GM21723 (cell line): ENCODE results near the gene FHOD1.

Experiments
- ATAC-seq: cut with Tn5 transposase; IDR thresholded peaks from one replicate; pipeline ENCODE4 v1.9.1; 2021; ENCODE audit warnings: mild to moderate bottlenecking, moderate library complexity; ENCODE audit not compliant: unreplicated experiment

Gene FHOD1

DNA sequence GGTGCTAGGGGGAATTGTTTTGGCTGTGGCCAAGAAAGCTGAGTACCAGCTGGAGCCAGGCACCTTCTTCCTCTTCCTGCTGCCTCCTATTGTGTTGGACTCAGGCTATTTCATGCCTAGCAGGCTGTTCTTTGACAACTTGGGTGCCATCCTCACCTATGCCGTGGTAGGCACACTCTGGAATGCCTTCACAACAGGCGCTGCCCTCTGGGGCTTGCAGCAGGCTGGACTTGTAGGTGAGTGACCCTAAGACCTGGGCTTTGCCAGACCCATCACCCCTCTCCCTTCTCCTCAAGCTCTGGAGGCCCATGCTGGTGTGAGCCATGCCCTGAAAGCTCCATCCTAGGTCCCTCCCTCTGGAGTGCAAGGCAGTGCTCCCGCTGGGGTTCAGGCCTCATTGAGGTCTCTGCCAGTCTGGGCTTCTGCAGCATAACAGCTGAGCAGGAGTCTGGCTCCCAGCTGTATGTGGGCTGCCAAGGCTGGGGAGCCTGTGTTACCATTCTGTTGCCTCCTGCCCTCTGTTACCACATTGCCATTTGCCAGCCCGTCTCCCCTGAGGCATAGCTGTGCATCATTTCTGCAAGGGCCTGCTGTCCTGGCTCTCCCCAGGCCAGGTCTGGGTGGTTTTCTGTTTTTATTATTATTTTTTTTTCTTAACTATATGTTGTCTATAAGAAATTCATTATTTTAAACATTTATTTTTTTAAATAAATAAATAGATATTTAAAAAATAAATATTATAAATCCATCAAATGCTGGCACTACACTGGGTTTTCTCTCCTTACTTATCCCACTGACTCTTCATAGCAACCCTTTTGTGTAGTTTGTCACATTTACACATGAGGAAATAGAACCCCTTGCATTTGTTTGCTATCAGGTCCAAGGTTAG lies 5.6 kb upstream of the FHOD1 start:
- no peak for ATAC-seq

DNA sequence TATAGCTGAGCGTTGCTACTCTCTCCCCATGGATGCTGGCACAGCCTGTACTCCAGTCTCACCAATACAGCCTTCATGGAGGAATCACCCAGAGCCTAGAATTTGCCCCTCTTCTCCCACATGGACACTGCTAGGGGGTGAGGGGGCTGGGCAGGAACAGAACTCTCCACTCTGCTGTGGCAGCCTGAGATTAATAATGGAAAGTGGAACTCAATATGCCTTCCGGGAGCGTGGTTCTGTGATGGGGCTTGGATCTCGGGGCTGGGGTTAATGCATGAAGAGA lies 2.7 kb upstream of the FHOD1 start:
- no peak for ATAC-seq

DNA sequence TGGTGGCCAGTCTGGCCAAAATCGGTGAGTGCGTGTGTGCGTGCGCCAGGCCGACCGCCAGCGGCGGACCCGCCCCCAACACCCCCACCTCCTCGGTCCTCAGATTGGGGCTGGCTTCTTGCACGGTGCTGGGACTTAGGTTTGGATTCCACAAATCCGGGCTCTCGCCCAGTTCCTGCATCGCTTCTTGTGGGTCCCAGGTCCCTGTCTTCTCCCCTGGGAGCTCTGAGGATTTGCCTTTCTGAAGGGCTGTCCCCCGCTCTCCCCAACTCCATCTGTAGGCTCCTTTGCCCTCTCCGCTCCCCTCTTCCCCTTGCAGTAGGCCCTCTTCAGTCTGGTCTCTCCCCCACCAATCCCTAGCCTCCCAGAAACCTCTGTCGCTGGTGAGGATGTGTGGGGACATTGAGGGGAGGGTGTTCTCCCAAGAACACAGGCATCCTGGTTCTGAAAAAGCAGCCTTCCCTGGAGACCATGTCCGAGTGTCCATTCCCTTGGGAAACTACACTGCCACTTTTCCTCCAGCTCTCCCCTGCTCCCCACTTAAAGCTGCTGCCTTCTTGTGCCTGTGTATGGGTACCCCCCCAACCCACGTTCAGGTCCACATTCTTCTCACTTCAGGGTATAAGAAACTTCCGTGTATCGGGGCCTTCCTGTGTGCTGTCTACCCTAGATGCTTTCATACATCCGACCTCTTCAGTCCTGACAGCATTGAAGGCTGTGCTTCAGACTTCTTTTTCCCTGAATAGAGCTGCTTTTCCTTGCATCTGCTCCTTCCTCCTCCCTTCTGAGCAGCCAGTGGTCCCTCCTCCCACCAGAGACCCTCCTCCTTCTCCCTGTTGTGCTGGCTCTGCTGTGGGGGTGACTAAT lies 2.1 kb upstream of the FHOD1 start:
- ATAC-seq: no peak

DNA sequence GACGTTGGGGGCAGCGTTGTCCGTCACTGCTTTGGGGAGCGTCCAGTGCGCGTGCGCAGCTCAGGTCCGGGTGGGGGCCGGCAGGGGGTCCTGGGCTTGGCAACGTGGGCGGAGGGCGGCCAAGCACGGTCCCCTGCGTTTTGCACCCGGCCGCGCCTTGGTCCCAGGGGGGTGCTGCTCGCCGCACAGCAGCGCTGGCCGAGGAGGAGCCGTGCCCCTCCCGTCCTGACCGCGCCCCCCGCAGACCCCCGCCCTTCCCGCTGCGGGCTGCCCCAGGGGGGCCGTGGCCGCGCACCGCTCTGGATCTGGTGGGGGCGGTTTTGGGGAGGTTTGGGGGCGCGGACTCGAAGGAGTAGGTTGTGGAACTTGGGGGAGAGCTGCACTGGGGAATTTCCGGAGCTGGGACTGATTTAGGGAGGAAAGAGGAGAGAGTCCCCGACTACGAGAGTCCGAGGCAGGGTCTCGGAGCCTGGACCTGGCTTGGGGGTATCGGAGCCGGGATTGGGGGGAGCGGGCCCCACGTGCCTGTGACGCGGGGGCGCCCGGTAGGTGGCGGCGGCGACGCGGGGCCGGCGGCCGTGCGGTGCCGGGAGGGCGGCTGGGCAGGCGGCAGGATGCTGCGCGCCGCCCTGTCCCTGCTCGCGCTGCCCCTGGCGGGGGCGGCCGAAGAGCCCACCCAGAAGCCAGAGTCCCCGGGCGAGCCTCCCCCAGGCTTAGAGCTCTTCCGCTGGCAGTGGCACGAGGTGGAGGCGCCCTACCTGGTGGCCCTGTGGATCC lies 1.3 kb upstream of the FHOD1 start, which contains the start of gene SLC9A5:
TSS of gene SLC9A5 (plus strand) at position 579 of the 777 bp plus-strand sequence. CDS start at position 615, 36 bp downstream.
- no peak for ATAC-seq

DNA sequence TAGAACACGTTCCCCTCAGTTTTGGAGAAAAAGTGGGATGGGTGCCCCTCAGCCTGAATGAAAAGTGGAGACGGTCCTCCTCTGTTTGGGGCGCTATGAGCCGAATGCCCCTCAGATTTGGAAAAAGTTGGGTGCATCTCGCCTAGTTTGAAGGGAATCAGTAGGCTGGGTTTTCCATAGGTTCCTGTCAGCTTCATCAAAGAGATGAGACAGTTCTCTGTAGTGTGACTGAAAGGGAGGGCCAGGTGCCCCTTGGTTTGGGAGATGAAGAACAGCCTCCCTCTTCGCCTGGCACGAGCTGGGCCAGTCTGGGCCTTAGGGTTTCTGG lies 756 bp upstream of the FHOD1 start:
- ATAC-seq: no peak

DNA sequence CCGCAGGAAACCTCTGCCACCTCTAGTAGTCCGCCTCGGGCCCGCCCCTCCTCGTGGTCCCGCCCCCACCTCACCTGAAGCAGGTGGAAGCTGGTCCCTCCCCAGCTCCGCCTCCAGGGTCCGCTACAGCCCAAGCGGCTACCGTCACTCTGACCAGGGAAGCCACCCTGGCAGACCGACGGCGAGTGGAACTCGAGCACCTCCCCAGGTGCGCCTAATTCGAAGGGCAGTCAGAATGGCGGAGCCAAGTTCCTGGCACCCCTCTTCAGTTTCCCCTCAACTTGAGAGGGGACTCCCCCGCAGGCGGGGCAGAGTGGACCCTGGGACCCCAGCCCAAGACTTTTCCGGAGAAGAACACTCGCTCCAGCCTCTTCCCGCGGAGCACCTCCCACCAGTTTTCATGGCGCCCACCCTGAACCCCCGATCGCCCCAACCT lies 507 bp downstream of the FHOD1 start:
- peak; percentile 21 for ATAC-seq

DNA sequence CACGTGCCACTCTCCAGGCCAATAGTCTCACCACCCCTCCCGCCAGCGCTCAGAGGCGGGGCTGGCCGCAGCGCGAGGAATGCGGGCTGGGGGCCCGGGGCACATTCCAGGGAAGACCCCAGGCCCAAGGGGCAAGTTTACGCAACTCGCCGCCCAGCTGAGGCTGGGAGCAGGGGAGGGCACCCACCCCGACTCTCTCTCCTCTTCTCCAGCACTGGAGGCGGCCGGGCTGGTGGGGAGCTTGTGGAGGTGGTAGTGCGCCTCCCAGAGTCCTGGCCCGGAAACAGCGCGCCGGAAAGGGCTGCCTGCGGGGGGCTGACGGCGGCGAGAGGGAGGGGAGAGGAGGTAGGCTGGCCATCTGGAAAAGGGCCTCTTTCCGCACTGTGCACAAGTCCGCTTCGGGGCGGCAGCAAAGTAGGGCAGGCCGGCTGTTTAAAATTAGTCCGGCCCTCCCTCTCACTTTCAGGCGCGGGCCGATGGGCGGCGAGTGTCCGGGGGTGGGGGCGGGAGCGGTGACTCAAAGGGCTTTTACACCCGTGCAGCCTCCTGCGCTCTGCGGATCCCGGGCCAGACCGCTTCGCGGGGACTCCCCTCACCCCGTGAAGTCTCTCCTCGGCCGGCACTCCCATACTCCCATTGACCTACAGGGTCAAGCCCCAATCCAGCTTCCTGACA lies 1.1 kb downstream of the FHOD1 start:
- ATAC-seq: peak; percentile 29

DNA sequence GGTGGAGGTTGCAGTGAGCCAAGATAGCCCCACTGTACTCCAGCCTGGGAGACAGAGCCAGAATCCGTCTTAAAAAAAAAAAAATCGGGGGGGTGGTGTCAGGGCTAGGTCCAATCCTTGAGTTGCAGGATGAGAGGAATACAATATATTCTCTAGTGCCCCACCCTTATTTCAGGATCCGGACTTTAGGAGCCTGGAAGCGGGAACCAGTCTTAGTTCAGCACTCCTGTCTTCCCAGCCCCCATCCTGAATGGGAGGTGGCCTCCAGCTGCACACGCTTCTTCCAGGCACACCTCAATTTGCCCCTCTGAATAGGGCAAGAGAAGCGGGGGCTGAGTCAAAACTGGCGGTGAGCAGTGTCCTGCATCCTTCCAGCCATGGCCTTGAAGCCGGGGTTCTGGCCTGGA lies 1.6 kb downstream of the FHOD1 start:
- ATAC-seq: no peak

DNA sequence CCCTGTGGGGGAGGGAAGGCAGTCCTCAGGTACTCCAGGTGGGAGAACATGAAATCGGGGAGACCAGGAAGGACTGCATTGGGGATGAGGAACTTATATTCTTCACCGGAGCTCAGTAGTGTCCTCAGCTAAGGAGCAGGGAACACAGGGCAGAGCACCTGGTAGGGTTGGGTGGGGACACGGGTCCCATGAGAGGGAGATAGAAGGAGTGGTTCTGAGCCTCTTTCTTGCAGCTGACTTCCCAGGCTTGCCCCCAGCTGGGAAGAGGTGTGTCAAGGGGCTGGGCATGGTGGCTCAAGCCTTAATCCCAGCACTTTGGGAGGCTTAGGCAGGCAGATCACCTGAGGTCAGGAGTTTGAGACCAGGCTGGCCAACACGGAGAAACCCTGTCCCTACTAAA lies 2.1 kb downstream of the FHOD1 start:
- ATAC-seq: no peak

DNA sequence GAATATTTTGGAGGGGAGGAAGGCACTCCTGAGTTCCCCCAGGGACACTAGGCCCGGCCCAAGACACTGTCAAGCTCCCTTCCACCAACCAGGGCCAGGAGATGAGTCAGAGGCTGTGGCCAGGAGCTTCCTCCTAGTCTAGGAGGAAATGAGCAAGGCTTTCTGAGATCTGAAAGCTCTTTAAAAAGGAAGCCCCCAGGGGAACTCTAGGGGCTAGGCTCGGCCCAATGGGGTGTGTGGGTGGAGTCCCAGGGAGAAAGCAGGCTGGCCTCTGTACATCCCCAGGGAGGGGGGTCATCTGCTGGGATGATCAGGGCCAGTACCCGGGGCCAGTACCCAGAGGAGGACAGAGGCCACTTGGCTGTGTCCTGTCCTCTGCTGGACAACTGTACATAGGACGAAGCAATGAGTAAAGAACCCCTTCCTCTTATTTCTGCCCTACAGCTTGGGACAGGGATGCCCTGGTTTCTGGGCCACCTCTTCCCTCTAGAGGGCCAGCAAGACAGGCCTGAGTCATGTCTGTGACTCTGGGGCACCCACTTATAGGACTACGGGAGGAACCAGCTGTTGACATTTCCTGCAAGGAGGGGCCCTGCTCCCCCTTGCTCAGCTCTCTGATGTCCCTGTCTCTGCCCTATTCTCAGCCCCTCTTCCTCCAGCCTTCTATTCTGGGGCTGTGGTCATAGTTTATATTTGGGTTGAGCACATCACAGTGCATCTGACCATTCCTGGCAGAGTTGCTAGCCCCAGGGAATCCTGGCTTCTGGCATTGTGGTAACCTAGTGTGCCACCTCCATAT lies 2.7 kb downstream of the FHOD1 start:
- ATAC-seq: peak; percentile 56

DNA sequence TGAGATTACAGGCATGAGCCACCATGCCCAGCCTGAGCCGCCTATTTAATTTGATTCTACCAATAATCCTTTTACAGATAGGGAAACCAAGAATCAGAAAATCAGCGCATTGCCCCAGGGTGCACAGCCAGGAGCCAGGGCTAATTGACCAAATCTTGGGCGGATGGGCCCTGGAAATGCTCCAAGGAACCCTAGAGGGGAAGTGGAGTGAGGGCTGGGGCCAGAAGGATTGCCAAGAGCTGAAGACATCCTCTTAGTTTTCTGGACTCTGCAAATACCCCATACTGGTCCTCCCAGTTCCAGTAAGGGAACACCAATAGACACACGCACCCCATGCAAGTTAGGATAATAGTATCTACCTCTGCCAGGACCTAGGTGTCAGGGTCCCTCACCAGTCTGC lies 3.8 kb downstream of the FHOD1 start:
- no peak for ATAC-seq

DNA sequence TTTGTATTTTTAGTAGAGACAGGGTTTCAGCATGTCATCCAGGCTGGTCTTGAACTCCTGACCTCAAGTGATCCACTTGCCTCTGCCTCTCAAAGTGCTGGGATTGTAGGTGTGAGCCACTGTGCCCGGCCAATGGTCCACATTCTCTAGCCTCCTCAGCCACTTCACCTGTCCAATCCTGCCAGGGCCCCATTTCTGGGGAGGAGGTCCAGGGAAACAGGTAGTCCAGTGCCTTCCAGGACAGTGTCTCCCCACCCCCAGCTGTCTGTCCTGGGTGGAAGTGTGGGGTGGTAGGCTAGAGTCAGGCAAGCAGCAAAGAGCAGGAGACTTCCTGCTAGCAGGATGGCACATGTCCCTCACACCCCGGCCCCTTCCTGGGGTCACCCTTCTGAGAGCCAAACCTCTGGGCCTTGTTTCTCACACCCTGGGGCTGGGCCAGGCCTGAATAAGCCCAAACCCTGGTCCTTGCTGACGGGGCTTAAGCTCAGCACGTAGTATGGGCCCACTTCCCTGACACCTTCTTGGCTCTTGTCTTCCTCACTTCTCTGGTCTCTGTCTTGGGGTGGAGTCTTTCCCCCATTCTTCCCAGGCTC lies 5.0 kb downstream of the FHOD1 start:
- ATAC-seq: no peak

DNA sequence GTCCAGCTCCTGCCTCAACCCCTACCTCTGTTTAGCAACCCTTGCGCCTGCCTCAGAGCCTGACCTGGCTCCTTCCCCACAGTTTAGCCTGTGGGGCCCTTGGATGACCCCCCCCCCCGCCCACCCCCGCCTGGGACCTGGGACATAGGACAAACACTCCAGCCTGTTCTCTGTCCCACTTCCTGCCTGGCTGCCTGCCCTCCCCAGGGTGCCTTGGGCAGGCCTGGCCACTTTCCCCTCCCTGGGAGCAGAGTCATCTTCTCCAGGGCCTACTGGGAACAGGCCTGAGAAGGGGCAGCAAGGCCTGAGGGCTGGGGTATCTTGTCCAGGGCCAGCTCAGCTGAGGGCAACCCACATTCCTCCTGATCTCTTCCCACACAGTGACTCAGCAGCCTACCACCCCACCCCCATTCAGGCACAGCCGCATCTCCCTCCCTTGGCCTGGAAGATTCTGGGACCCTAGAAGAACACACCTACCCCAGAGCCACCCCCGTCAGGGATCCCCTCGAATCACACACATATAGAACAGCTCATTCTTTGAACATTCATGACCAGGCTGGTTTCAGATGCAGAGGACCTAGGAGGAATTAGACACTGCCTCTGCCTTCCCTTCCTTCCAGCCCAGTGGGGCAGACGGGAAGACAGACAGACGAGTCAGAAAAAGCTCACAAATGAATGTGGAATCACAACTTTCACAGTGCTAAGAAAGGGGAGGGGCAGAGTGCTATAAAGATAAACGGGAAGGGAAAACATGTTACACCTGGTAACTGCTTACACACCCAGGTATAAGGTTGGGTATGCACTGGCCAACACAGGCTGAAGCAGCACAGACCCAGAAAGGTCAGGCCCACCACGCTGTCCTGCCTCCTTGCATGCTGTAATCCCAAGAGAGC lies 6.0 kb downstream of the FHOD1 start:
- no peak for ATAC-seq

DNA sequence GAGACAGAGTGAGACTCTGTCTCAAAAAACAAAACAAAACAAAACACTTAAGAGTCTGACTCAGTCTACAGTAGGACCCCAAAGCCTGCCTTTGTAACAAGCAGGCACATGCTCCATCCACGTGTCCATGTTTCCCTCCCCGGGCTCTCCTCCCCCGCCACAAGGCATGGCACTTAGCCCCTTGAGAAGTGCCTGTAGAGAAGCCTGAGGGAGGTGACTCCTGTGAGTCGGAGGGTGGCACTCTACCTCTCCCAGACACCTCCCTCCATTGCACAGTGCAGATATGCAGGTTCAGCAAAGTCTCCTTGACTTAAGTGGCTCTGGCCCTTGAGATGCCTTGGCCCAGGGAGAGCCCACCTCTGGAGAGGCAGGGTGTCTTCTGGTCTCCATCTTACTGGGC lies 6.8 kb downstream of the FHOD1 start:
- ATAC-seq: no peak

DNA sequence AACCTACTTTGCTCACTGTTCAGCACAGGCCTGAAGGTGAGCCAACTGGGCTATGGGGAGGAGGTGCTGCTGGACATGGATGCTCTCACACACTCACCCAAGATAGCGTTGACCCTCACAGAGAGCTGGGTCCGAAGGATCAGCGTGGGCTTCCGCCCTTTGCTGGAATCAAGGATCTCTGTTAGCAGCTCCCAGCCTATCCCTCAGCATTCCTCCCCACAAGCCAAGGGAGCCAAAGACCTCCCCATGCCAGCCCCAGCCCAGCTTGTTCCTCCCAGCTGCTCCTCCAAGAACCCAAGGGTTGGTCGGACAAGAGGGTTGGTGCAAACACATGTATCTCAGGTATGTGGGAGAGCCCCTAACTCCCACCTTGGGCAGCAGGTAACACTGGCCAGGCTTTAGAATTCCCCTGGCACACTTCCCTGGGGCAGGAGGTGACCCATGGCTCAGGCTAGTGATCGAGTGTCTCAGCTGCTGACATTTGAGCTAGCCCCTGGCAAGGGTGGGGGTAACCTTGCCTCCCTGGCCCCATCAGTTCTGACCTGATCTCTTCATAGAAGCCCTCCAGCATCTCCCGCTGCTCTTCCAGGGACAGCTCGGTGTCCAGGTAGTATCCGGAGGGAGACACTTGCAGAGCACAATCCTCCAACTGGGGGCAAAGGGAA lies 8.3 kb downstream of the FHOD1 start:
- no peak for ATAC-seq

DNA sequence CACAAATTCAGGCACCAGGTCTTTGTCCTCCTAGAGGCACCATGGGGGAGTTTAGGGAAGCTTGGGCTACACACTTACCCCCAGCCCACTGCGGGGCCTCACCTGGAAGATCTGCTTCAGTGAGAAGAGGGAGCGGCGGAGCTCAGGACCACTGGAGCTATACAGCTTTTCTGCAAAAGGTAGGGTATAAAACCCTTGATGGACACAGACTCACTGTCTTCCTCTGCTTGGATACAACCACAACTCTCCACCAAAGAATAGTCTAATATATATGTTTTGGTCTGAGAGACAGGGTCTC lies 9.1 kb downstream of the FHOD1 start:
- no peak for ATAC-seq

DNA sequence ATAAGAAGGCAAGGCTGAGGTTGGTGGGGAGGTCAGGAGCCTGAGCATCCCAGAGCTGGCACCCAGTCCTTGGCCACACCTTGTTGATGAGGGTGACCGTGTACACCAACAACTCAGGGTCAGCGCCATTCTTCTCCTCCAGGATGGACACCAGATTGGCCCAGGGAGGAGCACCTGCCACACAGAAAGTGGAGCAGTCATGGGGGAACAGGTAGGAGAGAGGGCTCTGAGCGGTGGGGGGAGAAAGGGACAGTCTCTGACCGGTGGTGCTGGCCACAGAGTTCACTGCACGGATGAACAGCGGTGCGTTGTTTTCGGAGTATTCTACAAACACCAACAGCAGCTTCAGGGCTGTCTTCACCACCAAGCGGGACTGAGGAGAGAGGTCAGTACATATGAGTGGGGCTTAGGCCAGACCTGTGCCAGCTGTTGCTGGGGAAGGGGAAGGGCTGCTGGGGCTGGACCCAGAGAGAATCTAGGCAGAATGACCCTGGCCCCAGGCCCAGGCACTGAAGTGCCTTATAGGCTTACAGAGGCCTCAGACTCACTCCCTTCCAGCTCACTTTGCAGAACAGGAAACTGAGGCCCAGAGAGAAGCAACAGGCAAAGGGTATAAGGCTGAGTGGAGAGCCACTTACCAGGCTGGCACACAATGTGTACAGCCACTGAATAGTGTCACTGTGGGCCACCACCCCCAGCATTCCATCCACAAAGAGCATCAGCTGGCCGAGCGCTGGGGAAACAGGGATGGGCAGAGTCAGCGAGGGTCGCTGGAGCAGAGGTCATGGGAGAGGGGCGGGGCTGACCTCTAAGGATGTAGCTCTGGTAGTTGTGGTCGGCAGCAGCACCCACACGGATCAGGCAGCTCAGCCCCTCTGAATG lies 9.6 kb downstream of the FHOD1 start:
- ATAC-seq: no peak
